Glutamatergic neuron (in vitro differentiated cells): ENCODE measurements around the gene KIRREL3. TPM values are rescaled to one million over a fixed set of nuclear protein-coding genes. Genes with fewer than 3 reads are reported as not detected.

Experiments
- DNase-seq: peaks from one replicate; pipeline ENCODE4 v3.0.0; 2022
- H3K27ac Mint-ChIP-seq: one replicate; pipeline ENCODE4 v1.8.0; 2020; ENCODE audit warnings: mild to moderate bottlenecking, mixed read lengths, inconsistent platforms; ENCODE audit not compliant: unreplicated experiment
- H3K27me3 Mint-ChIP-seq: one replicate; pipeline ENCODE4 v1.8.0; 2020; ENCODE audit warnings: mild to moderate bottlenecking, moderate library complexity, mixed read lengths, inconsistent platforms; ENCODE audit not compliant: unreplicated experiment
- H3K36me3 Mint-ChIP-seq: one replicate; pipeline ENCODE4 v1.8.0; 2020; ENCODE audit warnings: mild to moderate bottlenecking, mixed read lengths, inconsistent platforms; ENCODE audit not compliant: unreplicated experiment
- H3K4me1 Mint-ChIP-seq: one replicate; pipeline ENCODE4 v1.8.0; 2020; ENCODE audit warnings: mild to moderate bottlenecking, low read depth, mixed read lengths, inconsistent platforms; ENCODE audit not compliant: unreplicated experiment
- H3K4me3 Mint-ChIP-seq: one replicate; pipeline ENCODE4 v1.8.0; 2020; ENCODE audit warnings: mild to moderate bottlenecking, mixed read lengths, inconsistent platforms; ENCODE audit not compliant: unreplicated experiment
- H3K9me3 Mint-ChIP-seq: one replicate; pipeline ENCODE4 v1.8.0; 2020; ENCODE audit warnings: mild to moderate bottlenecking, moderate library complexity, mixed read lengths, inconsistent platforms; ENCODE audit not compliant: unreplicated experiment
- CTCF ChIP-seq: fragments of 200-600 bp; sonication (generic); IDR thresholded peaks from one replicate; pipeline ENCODE4 v1.5.0; 2021; ENCODE audit not compliant: partially characterized antibody, unreplicated experiment
- total RNA-seq: library from RNA; stranded (reverse); fragmentation: NEBNext Ultra II Directional; extraction: Animal tissue kit (Norgen Biotek cat#: 25700); gene quantifications from one replicate; pipeline ENCODE4 v1.2.1, GENCODE V29; 2021; ENCODE audit not compliant: unreplicated experiment

Gene KIRREL3
- total RNA-seq, 1 donor from 2014 or later = 25.3 TPM

GRCh38 chr11:126973051-126973450 is 27.5 kb downstream of the KIRREL3 start:
- no peak for DNase-seq
- peaks cover 13% of the 10 kb centered on the region for H3K36me3 Mint-ChIP-seq
- peaks cover 5% of the 10 kb centered on the region for H3K4me1 Mint-ChIP-seq
- no peak overlapping the region for H3K4me3 Mint-ChIP-seq
- no peaks in the 10 kb centered on the region for H3K27me3 Mint-ChIP-seq
- no peak for TF ChIP-seq CTCF
- H3K9me3 Mint-ChIP-seq = peaks cover 4% of the 10 kb centered on the region
- H3K27ac Mint-ChIP-seq = no peak overlapping the region

GRCh38 chr11:126971305-126971704 is 29.3 kb downstream of the KIRREL3 start:
- Mint-ChIP-seq H3K9me3 (peaks cover 4% of the 10 kb centered on the region), H3K36me3 (peaks cover 13% of the 10 kb centered on the region), H3K4me3 (no peak overlapping the region), H3K4me1 (peaks cover 6% of the 10 kb centered on the region), H3K27ac (no peak overlapping the region), H3K27me3 (peaks cover 2% of the 10 kb centered on the region)
- DNase-seq = no peak
- TF ChIP-seq CTCF = no peak

- peak; percentile 34 for DNase-seq
- H3K27me3 Mint-ChIP-seq = peaks cover 2% of the 10 kb centered on the region
- H3K36me3 Mint-ChIP-seq = peaks cover 13% of the 10 kb centered on the region
- H3K27ac Mint-ChIP-seq = no peak overlapping the region
- peak; percentile 67 for TF ChIP-seq CTCF
- peaks cover 4% of the 10 kb centered on the region for H3K9me3 Mint-ChIP-seq
- H3K4me1 Mint-ChIP-seq = peaks cover 7% of the 10 kb centered on the region
- H3K4me3 Mint-ChIP-seq = no peak overlapping the region
Measured at GRCh38 chr11:126969865-126970479, 30.6 kb downstream of the KIRREL3 start.

- no peak for TF ChIP-seq CTCF
- Mint-ChIP-seq H3K27ac (no peak overlapping the region), H3K4me1 (peaks cover 13% of the 10 kb centered on the region), H3K36me3 (peaks cover 13% of the 10 kb centered on the region), H3K27me3 (peaks cover 2% of the 10 kb centered on the region), H3K9me3 (peaks cover 4% of the 10 kb centered on the region), H3K4me3 (no peak overlapping the region)
- DNase-seq = peak; percentile 27
Measured at GRCh38 chr11:126968915-126969314, 31.7 kb downstream of the KIRREL3 start.

DNA sequence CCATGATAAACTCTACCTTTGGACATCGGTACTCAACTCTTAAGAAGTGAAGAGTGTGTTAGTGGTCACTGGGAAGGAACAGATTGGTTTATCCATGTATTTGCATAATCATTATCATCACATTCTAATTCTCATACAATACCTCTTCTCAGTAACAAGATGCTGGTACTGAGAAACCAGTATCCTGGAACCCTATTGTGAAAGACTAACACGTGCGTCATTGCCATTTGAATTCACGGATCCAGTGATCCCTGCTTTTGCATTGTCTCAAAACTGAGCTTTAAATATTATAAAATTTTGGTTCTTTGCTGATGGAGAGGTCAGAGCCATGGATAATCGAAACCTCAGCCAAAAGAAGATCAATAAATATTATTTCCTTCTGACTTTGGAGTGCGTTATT is 35.2 kb downstream of the KIRREL3 start:
- peaks cover 15% of the 10 kb centered on the region for H3K36me3 Mint-ChIP-seq
- no peak overlapping the region for H3K4me3 Mint-ChIP-seq
- H3K4me1 Mint-ChIP-seq = peaks cover 19% of the 10 kb centered on the region
- DNase-seq = no peak
- no peaks in the 10 kb centered on the region for H3K9me3 Mint-ChIP-seq
- TF ChIP-seq CTCF = no peak
- H3K27me3 Mint-ChIP-seq = peaks cover 2% of the 10 kb centered on the region
- H3K27ac Mint-ChIP-seq = no peak overlapping the region
